ENCODE results near the gene PTCSC3. TPM values are rescaled to one million over a fixed set of nuclear protein-coding genes. Genes with fewer than 3 reads are reported as not detected.

The PTCSC3 gene
- total RNA-seq, 4 donors from 2014 or later: not detected

DNA sequence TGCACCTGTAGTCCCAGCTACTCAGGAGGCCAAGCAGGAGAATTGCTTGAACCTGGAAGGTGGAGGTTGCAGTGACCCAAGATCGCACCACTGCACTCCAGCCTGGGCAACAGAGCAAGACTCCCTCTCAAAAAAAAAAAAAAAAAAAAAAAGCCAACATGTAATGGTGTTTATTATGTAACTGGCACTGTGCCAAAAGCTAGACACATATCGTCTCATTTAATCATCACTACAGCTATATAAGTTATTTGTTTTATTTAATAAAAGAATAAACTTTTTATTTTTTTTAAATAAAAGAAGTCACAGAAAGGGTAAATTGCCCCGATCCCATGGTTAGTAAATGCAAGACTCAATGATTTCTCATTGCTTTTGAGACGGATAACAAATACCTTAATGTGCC lies 76.9 kb downstream of the PTCSC3 start:
- Histone ChIP-seq H3K9me3 (no peaks in the 10 kb centered on the region), H3K4me3 (no peak overlapping the region), H3K27me3 (no peaks in the 10 kb centered on the region), H3K36me3 (no peaks in the 10 kb centered on the region), H3K4me1 (peaks cover 2% of the 10 kb centered on the region), H3K27ac (no peak overlapping the region)
- no peak for TF ChIP-seq CTCF (IDR thresholded peaks at IDR 0.05)
- TF ChIP-seq POLR2AphosphoS5 (IDR thresholded peaks at IDR 0.05): no peak
- TF ChIP-seq POLR2A (IDR thresholded peaks at IDR 0.05): no peak
- TF ChIP-seq EP300 (IDR thresholded peaks at IDR 0.05): no peak
- DNase-seq (ENCODE audit: low spot score in 2 of 2): no peak
- 90% methylated on average over 4 of the region's 4 CpGs for WGBS

- DNase-seq (ENCODE audit: low spot score in 2 of 2): no peak
- TF ChIP-seq POLR2A (IDR thresholded peaks at IDR 0.05) (no peak), EP300 (IDR thresholded peaks at IDR 0.05) (no peak), POLR2AphosphoS5 (IDR thresholded peaks at IDR 0.05) (no peak), CTCF (IDR thresholded peaks at IDR 0.05) (no peak)
- Histone ChIP-seq H3K27me3 (no peaks in the 10 kb centered on the region), H3K4me3 (no peak overlapping the region), H3K27ac (no peak overlapping the region), H3K4me1 (peaks cover 2% of the 10 kb centered on the region), H3K9me3 (no peaks in the 10 kb centered on the region), H3K36me3 (no peaks in the 10 kb centered on the region)
- WGBS: 67% methylated on average over 1 of the region's 1 CpG
Measured at GRCh38 chr14:36097356-36097755, 79.2 kb downstream of the PTCSC3 start.

DNA sequence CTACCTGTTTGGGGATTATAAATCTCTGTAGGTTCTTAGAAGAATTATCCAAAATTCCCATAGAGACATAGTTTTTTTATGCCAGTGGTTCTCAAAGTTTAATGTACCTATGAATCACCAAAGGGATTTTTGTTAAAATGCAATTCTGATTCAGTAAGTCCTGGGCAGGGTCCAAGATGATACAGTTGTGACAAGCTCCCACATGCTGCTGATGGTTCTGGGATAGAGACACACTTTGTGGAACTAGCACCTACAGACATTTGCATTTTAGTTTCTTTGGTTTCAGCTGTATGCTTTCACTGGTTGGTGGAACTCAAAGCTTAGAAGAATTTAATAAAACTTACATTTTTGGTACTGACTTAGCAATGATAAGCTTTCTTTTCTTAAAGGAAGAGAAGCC lies 80.4 kb downstream of the PTCSC3 start:
- Histone ChIP-seq H3K27me3 (no peaks in the 10 kb centered on the region), H3K4me3 (no peak overlapping the region), H3K4me1 (peaks cover 12% of the 10 kb centered on the region), H3K36me3 (no peaks in the 10 kb centered on the region), H3K27ac (no peak overlapping the region), H3K9me3 (no peaks in the 10 kb centered on the region)
- TF ChIP-seq CTCF (IDR thresholded peaks at IDR 0.05): no peak
- no peak for TF ChIP-seq EP300 (IDR thresholded peaks at IDR 0.05)
- TF ChIP-seq POLR2AphosphoS5 (IDR thresholded peaks at IDR 0.05): no peak
- no peak for TF ChIP-seq POLR2A (IDR thresholded peaks at IDR 0.05)
- no peak for DNase-seq (ENCODE audit: low spot score in 2 of 2)

DNA sequence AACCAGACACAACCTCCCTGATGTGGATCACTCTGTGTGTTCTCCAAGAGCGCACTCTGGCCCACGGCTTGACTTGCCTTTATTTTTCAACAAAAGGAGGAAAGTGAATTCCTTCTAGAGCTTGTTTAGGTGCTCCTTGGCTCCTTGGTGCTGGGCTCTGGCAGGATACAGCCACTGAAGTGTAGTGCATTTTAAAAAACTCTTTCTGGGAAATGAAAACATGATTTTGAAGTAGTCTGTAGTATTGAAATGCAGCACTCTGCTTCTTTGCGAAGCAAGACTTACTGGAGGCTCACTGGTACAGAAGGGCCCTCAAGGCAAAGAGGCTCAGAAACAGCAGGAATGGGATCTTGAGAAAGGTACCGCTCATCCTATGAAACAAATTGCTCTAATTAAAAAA lies 81.6 kb downstream of the PTCSC3 start:
- H3K4me1 ChIP-seq: peaks cover 16% of the 10 kb centered on the region
- WGBS: 92% methylated on average over 4 of the region's 4 CpGs
- H3K4me3 ChIP-seq: no peak overlapping the region
- DNase-seq (ENCODE audit: low spot score in 2 of 2): no peak
- no peaks in the 10 kb centered on the region for H3K9me3 ChIP-seq
- no peaks in the 10 kb centered on the region for H3K36me3 ChIP-seq
- H3K27ac ChIP-seq: no peak overlapping the region
- no peaks in the 10 kb centered on the region for H3K27me3 ChIP-seq
- TF ChIP-seq EP300 (IDR thresholded peaks at IDR 0.05) (no peak), POLR2AphosphoS5 (IDR thresholded peaks at IDR 0.05) (no peak), CTCF (IDR thresholded peaks at IDR 0.05) (no peak), POLR2A (IDR thresholded peaks at IDR 0.05) (no peak)

DNA sequence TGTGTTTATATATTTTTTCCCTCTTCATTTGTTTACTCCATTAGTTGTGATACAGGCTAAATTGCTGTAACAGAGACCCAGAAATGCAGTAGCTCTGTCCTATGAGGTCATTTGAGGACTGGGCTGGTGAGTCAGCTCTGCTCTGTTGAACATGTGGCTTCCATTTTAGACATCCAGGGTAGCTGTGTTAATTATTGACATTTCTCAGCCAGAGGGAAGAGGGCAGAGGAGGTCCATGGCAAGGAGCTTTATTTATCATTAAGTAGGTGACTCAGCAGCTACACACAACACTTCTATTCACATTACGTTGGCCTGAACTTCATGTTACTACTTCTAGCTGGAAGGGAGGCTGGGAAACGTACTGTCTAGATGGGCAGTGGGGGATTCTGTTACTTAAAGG lies 85.4 kb downstream of the PTCSC3 start:
- TF ChIP-seq POLR2AphosphoS5 (IDR thresholded peaks at IDR 0.05) (no peak), EP300 (IDR thresholded peaks at IDR 0.05) (no peak), CTCF (IDR thresholded peaks at IDR 0.05) (no peak), POLR2A (IDR thresholded peaks at IDR 0.05) (no peak)
- WGBS: 24% methylated on average over 2 of the region's 2 CpGs
- Histone ChIP-seq H3K27ac (peak overlapping the region; percentile 34), H3K36me3 (no peaks in the 10 kb centered on the region), H3K4me3 (no peak overlapping the region), H3K4me1 (peaks cover 16% of the 10 kb centered on the region), H3K9me3 (no peaks in the 10 kb centered on the region), H3K27me3 (no peaks in the 10 kb centered on the region)
- no peak for DNase-seq (ENCODE audit: low spot score in 2 of 2)
